PC-3 (cell line): ENCODE data around the gene TMEM123.

ENCODE experiments used
- CTCF ChIP-seq: fragments of 300-600 bp; sonication (generic); conservative IDR thresholded peaks from 2 replicates; pipeline ENCODE4 v1.5.1; 2017; ENCODE audit warnings: antibody characterized with exemption, low read depth, mild to moderate bottlenecking, low read length
- EZH2 ChIP-seq: fragments of 300-600 bp; sonication (generic); IDR thresholded peaks from one replicate; pipeline ENCODE4 v1.6.1; 2017; ENCODE audit warnings: antibody characterized with exemption, mild to moderate bottlenecking, low read length; ENCODE audit not compliant: unreplicated experiment

DNA sequence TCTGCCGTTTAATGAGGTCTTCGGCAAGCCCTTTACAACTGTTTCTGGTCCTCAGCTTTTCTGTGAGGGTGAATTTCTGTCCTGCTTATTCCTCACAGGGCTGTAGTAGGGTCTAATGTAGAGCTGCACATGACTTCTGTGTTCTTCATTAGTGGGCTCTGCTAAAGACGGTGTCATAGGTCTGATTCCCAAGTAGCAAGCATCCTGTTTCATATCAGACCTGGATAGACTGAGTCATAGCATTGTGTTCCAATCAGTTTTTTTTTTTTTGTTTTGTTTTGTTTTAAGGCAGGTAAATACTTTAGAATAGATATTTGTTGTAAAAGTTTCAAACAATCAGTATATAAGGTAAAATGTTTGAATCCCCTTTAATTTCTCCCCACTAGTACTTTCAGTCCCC is 70.2 kb downstream of the TMEM123 start:
- TF ChIP-seq CTCF: no peak
- TF ChIP-seq EZH2: no peak
